Astrocyte (in vitro differentiated cells and primary cell): Measurements from ENCODE around the gene KIAA0513. TPM values are rescaled to one million over a fixed set of nuclear protein-coding genes. Genes with fewer than 3 reads are reported as not detected.

Experiments used
- DNase-seq: peaks from one replicate; pipeline ENCODE4 v3.0.0-alpha.2; 2010; ENCODE audit warnings: low read depth
- FAIRE-seq: peaks from 2 replicates; lab custom pipeline; 2011; peaks lifted over from hg19 to GRCh38; lab: Jason Lieb, UNC
- H2AFZ ChIP-seq: 2 replicates; pipeline ENCODE4 v1.6.0; 2012; ENCODE audit warnings: low read depth, low read length, inconsistent platforms
- H3K27ac ChIP-seq: 2 replicates; pipeline ENCODE4 v1.5.1; 2011; ENCODE audit warnings: low read depth, low read length, inconsistent platforms
- H3K27me3 ChIP-seq: 2 replicates; pipeline ENCODE4 v1.6.0; 2011; ENCODE audit warnings: low read length, inconsistent platforms; ENCODE audit not compliant: insufficient read depth
- H3K36me3 ChIP-seq: 2 replicates; pipeline ENCODE4 v1.5.1; 2011; ENCODE audit warnings: low read length, inconsistent platforms; ENCODE audit not compliant: insufficient read depth
- H3K4me1 ChIP-seq: 2 replicates; pipeline ENCODE4 v1.5.1; 2011; ENCODE audit warnings: low read length, inconsistent platforms; ENCODE audit not compliant: insufficient read depth
- H3K4me2 ChIP-seq: 2 replicates; pipeline ENCODE4 v1.6.0; 2012; ENCODE audit warnings: low read length, inconsistent platforms
- H3K4me3 ChIP-seq: 2 replicates; pipeline ENCODE4 v1.5.1; 2011; ENCODE audit warnings: low read depth, mild to moderate bottlenecking, low read length, inconsistent platforms; ENCODE audit not compliant: insufficient read depth
- H3K79me2 ChIP-seq: 2 replicates; pipeline ENCODE4 v1.6.0; 2012; ENCODE audit warnings: mild to moderate bottlenecking, low read length, inconsistent platforms; ENCODE audit not compliant: insufficient read depth
- H3K9ac ChIP-seq: 2 replicates; pipeline ENCODE4 v1.6.0; 2012; ENCODE audit warnings: mild to moderate bottlenecking, low read length, inconsistent platforms
- H3K9me3 ChIP-seq: 2 replicates; pipeline ENCODE4 v1.5.1; 2012; ENCODE audit warnings: low read depth, mild to moderate bottlenecking, low read length, inconsistent platforms; ENCODE audit not compliant: insufficient read depth
- H4K20me1 ChIP-seq: 2 replicates; pipeline ENCODE4 v1.6.0; 2012; ENCODE audit warnings: low read length, inconsistent platforms; ENCODE audit not compliant: insufficient read depth
- H3K27ac Mint-ChIP-seq: one replicate; pipeline ENCODE4 v1.8.0; 2021; ENCODE audit warnings: mild to moderate bottlenecking, mixed read lengths; ENCODE audit not compliant: unreplicated experiment
- H3K27me3 Mint-ChIP-seq: one replicate; pipeline ENCODE4 v1.8.0; 2021; ENCODE audit warnings: low read depth, mixed read lengths; ENCODE audit not compliant: unreplicated experiment
- H3K36me3 Mint-ChIP-seq: one replicate; pipeline ENCODE4 v1.8.0; 2021; ENCODE audit warnings: low read depth, mixed read lengths; ENCODE audit not compliant: unreplicated experiment
- H3K4me1 Mint-ChIP-seq: one replicate; pipeline ENCODE4 v1.8.0; 2021; ENCODE audit warnings: low read depth, mixed read lengths; ENCODE audit not compliant: unreplicated experiment
- H3K4me3 Mint-ChIP-seq: one replicate; pipeline ENCODE4 v1.8.0; 2021; ENCODE audit warnings: mild to moderate bottlenecking, moderate library complexity, mixed read lengths; ENCODE audit not compliant: unreplicated experiment
- H3K9me3 Mint-ChIP-seq: one replicate; pipeline ENCODE4 v1.8.0; 2021; ENCODE audit warnings: mild to moderate bottlenecking, mixed read lengths; ENCODE audit not compliant: unreplicated experiment
- CTCF ChIP-seq: IDR thresholded peaks from 2 replicates; pipeline ENCODE4 v1.5.1; 2011; ENCODE audit warnings: low read depth, mild to moderate bottlenecking, inconsistent platforms, low read length, moderate library complexity; ENCODE audit not compliant: insufficient read depth
- EZH2 ChIP-seq: IDR thresholded peaks from 2 replicates; pipeline ENCODE4 v1.6.1; 2012; ENCODE audit warnings: mild to moderate bottlenecking, low read length, inconsistent platforms; ENCODE audit not compliant: insufficient read depth
- total RNA-seq: library from RNA; stranded (reverse); gene quantifications from 2 replicates; pipeline ENCODE4 v1.2.1, GENCODE V29; 2021

Gene KIAA0513
- total RNA-seq, 1 donor from 2014 or later: 7.5 TPM

- Histone ChIP-seq H3K9me3 (no peaks in the 10 kb centered on the region), H3K4me1 (peaks cover 20% of the 10 kb centered on the region), H3K4me3 (no peak overlapping the region), H3K79me2 (peaks cover 80% of the 10 kb centered on the region), H3K4me2 (no peak overlapping the region), H3K36me3 (peaks cover 24% of the 10 kb centered on the region), H4K20me1 (no peaks in the 10 kb centered on the region), H3K9ac (no peak overlapping the region), H3K27ac (no peak overlapping the region), H2AFZ (no peak overlapping the region), H3K27me3 (no peaks in the 10 kb centered on the region)
- no peak overlapping the region for H3K4me3 Mint-ChIP-seq
- H3K4me1 Mint-ChIP-seq: peaks cover 11% of the 10 kb centered on the region
- FAIRE-seq (no peak), DNase-seq (no peak)
- no peak for TF ChIP-seq EZH2
- no peak for TF ChIP-seq CTCF
- H3K27me3 Mint-ChIP-seq: no peaks in the 10 kb centered on the region
- H3K9me3 Mint-ChIP-seq: no peaks in the 10 kb centered on the region
- H3K27ac Mint-ChIP-seq: no peak overlapping the region
- H3K36me3 Mint-ChIP-seq: peaks cover 29% of the 10 kb centered on the region
Observed at GRCh38 chr16:84988328-84989080, 39.1 kb upstream of the KIAA0513 start.

- peaks cover 36% of the 10 kb centered on the region for H3K36me3 Mint-ChIP-seq
- peaks cover 23% of the 10 kb centered on the region for H3K4me1 Mint-ChIP-seq
- peaks cover 79% of the 10 kb centered on the region for H3K79me2 ChIP-seq
Observed at GRCh38 chr16:84989749-84990620, 37.6 kb upstream of the KIAA0513 start.

More at GRCh38 chr16:84989749-84990620, 37.6 kb upstream of the KIAA0513 start:
- Histone ChIP-seq H3K27ac (no peak overlapping the region), H2AFZ (no peak overlapping the region), H3K4me2 (no peak overlapping the region), H3K9ac (no peak overlapping the region), H3K4me3 (no peak overlapping the region), H3K27me3 (no peaks in the 10 kb centered on the region), H4K20me1 (peaks cover 5% of the 10 kb centered on the region), H3K4me1 (peaks cover 27% of the 10 kb centered on the region), H3K9me3 (no peaks in the 10 kb centered on the region), H3K36me3 (peaks cover 31% of the 10 kb centered on the region)
- FAIRE-seq: no peak
- H3K27me3 Mint-ChIP-seq: no peaks in the 10 kb centered on the region
- no peak overlapping the region for H3K27ac Mint-ChIP-seq
- H3K4me3 Mint-ChIP-seq: no peak overlapping the region
- no peak for DNase-seq
- TF ChIP-seq CTCF (no peak), EZH2 (no peak)
- no peaks in the 10 kb centered on the region for H3K9me3 Mint-ChIP-seq
